Liver (tissue), 3 donors: Measurements from ENCODE around the gene SMPD3.

ENCODE experiments used
- ATF3 ChIP-seq: IDR thresholded peaks from 2 replicates; pipeline ENCODE4 v1.6.1; 2016; ENCODE audit warnings: antibody characterized with exemption
- CTCF ChIP-seq: fragments of 150-350 bp; IDR thresholded peaks from 2 replicates; pipeline ENCODE4 v1.5.1; 2017; ENCODE audit warnings: improper control_type of control experiment, low read depth, low read length; ENCODE audit not compliant: missing input control
- FOXA1 ChIP-seq: IDR thresholded peaks from 2 replicates; pipeline ENCODE4 v1.6.1; 2016; ENCODE audit warnings: antibody characterized with exemption
- GABPA ChIP-seq, 2 donors: IDR thresholded peaks in 1 of 2; conservative IDR thresholded peaks in 1 of 2; 2 replicates each; pipeline ENCODE4 v1.6.1; 2016; ENCODE audit warnings: antibody characterized with exemption in 2 of 2, mild to moderate bottlenecking in 1 of 2, moderate library complexity in 1 of 2
- JUND ChIP-seq, 2 donors: IDR thresholded peaks; 2 replicates each; pipeline ENCODE4 v1.6.1; 2016; ENCODE audit warnings: antibody characterized with exemption in 2 of 2
- MAX ChIP-seq: IDR thresholded peaks from 2 replicates; pipeline ENCODE4 v1.6.1; 2016; ENCODE audit warnings: antibody characterized with exemption
- RAD21 ChIP-seq, 2 donors: IDR thresholded peaks; 2 replicates each; pipeline ENCODE4 v1.6.1; 2016; ENCODE audit warnings: antibody characterized with exemption in 2 of 2, mild to moderate bottlenecking in 2 of 2
- RXRA ChIP-seq, 2 donors: IDR thresholded peaks; 2 replicates each; pipeline ENCODE4 v1.6.1; 2017 to 2018; ENCODE audit warnings: antibody characterized with exemption in 2 of 2, mild to moderate bottlenecking in 1 of 2
- TF ChIP-seq, protein P1 (sequence below): IDR thresholded peaks from 2 replicates; pipeline ENCODE4 v1.6.1; 2016; ENCODE audit warnings: antibody characterized with exemption, mild to moderate bottlenecking
- TF ChIP-seq, protein P2 (sequence below): IDR thresholded peaks from 2 replicates; pipeline ENCODE4 v1.6.1; 2016; ENCODE audit warnings: antibody characterized with exemption
- donor health status: healthy.
- donor health status: healthy.

- no peak for TF ChIP-seq CTCF
- TF ChIP-seq GABPA (IDR thresholded peaks at IDR 0.05 in 1 of 2, conservative IDR thresholded peaks at IDR 0.05 in 1 of 2): no peak
- TF ChIP-seq, protein P1, sequence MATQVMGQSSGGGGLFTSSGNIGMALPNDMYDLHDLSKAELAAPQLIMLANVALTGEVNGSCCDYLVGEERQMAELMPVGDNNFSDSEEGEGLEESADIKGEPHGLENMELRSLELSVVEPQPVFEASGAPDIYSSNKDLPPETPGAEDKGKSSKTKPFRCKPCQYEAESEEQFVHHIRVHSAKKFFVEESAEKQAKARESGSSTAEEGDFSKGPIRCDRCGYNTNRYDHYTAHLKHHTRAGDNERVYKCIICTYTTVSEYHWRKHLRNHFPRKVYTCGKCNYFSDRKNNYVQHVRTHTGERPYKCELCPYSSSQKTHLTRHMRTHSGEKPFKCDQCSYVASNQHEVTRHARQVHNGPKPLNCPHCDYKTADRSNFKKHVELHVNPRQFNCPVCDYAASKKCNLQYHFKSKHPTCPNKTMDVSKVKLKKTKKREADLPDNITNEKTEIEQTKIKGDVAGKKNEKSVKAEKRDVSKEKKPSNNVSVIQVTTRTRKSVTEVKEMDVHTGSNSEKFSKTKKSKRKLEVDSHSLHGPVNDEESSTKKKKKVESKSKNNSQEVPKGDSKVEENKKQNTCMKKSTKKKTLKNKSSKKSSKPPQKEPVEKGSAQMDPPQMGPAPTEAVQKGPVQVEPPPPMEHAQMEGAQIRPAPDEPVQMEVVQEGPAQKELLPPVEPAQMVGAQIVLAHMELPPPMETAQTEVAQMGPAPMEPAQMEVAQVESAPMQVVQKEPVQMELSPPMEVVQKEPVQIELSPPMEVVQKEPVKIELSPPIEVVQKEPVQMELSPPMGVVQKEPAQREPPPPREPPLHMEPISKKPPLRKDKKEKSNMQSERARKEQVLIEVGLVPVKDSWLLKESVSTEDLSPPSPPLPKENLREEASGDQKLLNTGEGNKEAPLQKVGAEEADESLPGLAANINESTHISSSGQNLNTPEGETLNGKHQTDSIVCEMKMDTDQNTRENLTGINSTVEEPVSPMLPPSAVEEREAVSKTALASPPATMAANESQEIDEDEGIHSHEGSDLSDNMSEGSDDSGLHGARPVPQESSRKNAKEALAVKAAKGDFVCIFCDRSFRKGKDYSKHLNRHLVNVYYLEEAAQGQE: no peak
- TF ChIP-seq RAD21 (IDR thresholded peaks at IDR 0.05): no peak
- no peak for TF ChIP-seq FOXA1
- no peak for TF ChIP-seq JUND (IDR thresholded peaks at IDR 0.05)
- TF ChIP-seq RXRA (IDR thresholded peaks at IDR 0.05): no peak
- no peak for TF ChIP-seq MAX
- no peak for TF ChIP-seq ATF3
- TF ChIP-seq, protein P2, sequence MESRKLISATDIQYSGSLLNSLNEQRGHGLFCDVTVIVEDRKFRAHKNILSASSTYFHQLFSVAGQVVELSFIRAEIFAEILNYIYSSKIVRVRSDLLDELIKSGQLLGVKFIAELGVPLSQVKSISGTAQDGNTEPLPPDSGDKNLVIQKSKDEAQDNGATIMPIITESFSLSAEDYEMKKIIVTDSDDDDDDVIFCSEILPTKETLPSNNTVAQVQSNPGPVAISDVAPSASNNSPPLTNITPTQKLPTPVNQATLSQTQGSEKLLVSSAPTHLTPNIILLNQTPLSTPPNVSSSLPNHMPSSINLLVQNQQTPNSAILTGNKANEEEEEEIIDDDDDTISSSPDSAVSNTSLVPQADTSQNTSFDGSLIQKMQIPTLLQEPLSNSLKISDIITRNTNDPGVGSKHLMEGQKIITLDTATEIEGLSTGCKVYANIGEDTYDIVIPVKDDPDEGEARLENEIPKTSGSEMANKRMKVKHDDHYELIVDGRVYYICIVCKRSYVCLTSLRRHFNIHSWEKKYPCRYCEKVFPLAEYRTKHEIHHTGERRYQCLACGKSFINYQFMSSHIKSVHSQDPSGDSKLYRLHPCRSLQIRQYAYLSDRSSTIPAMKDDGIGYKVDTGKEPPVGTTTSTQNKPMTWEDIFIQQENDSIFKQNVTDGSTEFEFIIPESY: no peak
Measured at GRCh38 chr16:68367440-68367839, 80.9 kb downstream of the SMPD3 start.
